ENCODE results near the gene UGT1A7.

UGT1A7 gene

GRCh38 chr2:233798335-233799086 is 116.8 kb downstream of the UGT1A7 start:
- DNase-seq (ENCODE audit: low read depth in 1 of 2, low spot score in 1 of 2) = no peak

- DNase-seq (ENCODE audit: low read depth in 1 of 2, low spot score in 1 of 2) = no peak
Observed at GRCh38 chr2:233799087-233799665, 117.5 kb downstream of the UGT1A7 start.

- DNase-seq (ENCODE audit: low read depth in 1 of 2, low spot score in 1 of 2) = no peak
Observed at GRCh38 chr2:233799716-233800115, 118.0 kb downstream of the UGT1A7 start.

- no peak for DNase-seq (ENCODE audit: low read depth in 1 of 2, low spot score in 1 of 2)
Observed at GRCh38 chr2:233800208-233800607, 118.5 kb downstream of the UGT1A7 start.

GRCh38 chr2:233801357-233802131 is 119.8 kb downstream of the UGT1A7 start:
- no peak for DNase-seq (ENCODE audit: low read depth in 1 of 2, low spot score in 1 of 2)

GRCh38 chr2:233802132-233802815 is 120.6 kb downstream of the UGT1A7 start:
- no peak for DNase-seq (ENCODE audit: low read depth in 1 of 2, low spot score in 1 of 2)

- no peak for DNase-seq (ENCODE audit: low read depth in 1 of 2, low spot score in 1 of 2)
Observed at GRCh38 chr2:233803292-233803911, 121.7 kb downstream of the UGT1A7 start.

GRCh38 chr2:233803994-233804393 is 122.3 kb downstream of the UGT1A7 start:
- DNase-seq (ENCODE audit: low read depth in 1 of 2, low spot score in 1 of 2) = no peak

GRCh38 chr2:233807215-233807865 is 125.6 kb downstream of the UGT1A7 start:
- no peak for DNase-seq (ENCODE audit: low read depth in 1 of 2, low spot score in 1 of 2)

GRCh38 chr2:233807966-233808935 is 126.5 kb downstream of the UGT1A7 start:
- no peak for DNase-seq (ENCODE audit: low read depth in 1 of 2, low spot score in 1 of 2)

- no peak for DNase-seq (ENCODE audit: low read depth in 1 of 2, low spot score in 1 of 2)
Observed at GRCh38 chr2:233810385-233810784, 128.7 kb downstream of the UGT1A7 start.

GRCh38 chr2:233811087-233811486 is 129.4 kb downstream of the UGT1A7 start:
- DNase-seq (ENCODE audit: low read depth in 1 of 2, low spot score in 1 of 2) = no peak

GRCh38 chr2:233811732-233812131 is 130.0 kb downstream of the UGT1A7 start:
- no peak for DNase-seq (ENCODE audit: low read depth in 1 of 2, low spot score in 1 of 2)

- no peak for DNase-seq (ENCODE audit: low read depth in 1 of 2, low spot score in 1 of 2)
Observed at GRCh38 chr2:233813236-233814055, 131.7 kb downstream of the UGT1A7 start.

GRCh38 chr2:233814056-233814835 is 132.5 kb downstream of the UGT1A7 start:
- DNase-seq (ENCODE audit: low read depth in 1 of 2, low spot score in 1 of 2) = no peak

- DNase-seq (ENCODE audit: low read depth in 1 of 2, low spot score in 1 of 2) = no peak
Observed at GRCh38 chr2:233815861-233816260, 134.2 kb downstream of the UGT1A7 start.

GRCh38 chr2:233816334-233816733 is 134.6 kb downstream of the UGT1A7 start:
- DNase-seq (ENCODE audit: low read depth in 1 of 2, low spot score in 1 of 2) = no peak

- no peak for DNase-seq (ENCODE audit: low read depth in 1 of 2, low spot score in 1 of 2)
Observed at GRCh38 chr2:233816771-233817170, 135.1 kb downstream of the UGT1A7 start.
